Measurements from ENCODE around the gene NAV3. TPM values are rescaled to one million over a fixed set of nuclear protein-coding genes. Genes with fewer than 3 reads are reported as not detected.

NAV3 gene
- total and polyA plus RNA-seq, 4 donors, result 1.6 to 12.5 (median 5.6) TPM

- no peaks in the 10 kb centered on the region for H3K4me1 ChIP-seq (ENCODE audit: control insufficient read depth in 5 of 5, insufficient read depth in 5 of 5, low read length in 5 of 5)
- no peak overlapping the region for H3K4me3 ChIP-seq
- no peaks in the 10 kb centered on the region for H3K27me3 ChIP-seq (ENCODE audit: control insufficient read depth in 3 of 3, insufficient read depth in 3 of 3, low read length in 2 of 3)
- 74 to 75% methylated on average over 6 of the region's 6 CpGs for WGBS, 2 donors
- H3K9me3 ChIP-seq (ENCODE audit: control insufficient read depth in 4 of 4, insufficient read depth in 3 of 4, low read length in 3 of 4), result no peaks in the 10 kb centered on the region
- ATAC-seq (ENCODE audit: insufficient read depth, low FRiP score) (no peak), DNase-seq (peak in 2 of 3 donors; percentile 13 to 19)
- no peak overlapping the region for H3K9ac ChIP-seq (ENCODE audit: insufficient read depth in 1 of 2, low read length in 2 of 2)
- TF ChIP-seq, protein P1, sequence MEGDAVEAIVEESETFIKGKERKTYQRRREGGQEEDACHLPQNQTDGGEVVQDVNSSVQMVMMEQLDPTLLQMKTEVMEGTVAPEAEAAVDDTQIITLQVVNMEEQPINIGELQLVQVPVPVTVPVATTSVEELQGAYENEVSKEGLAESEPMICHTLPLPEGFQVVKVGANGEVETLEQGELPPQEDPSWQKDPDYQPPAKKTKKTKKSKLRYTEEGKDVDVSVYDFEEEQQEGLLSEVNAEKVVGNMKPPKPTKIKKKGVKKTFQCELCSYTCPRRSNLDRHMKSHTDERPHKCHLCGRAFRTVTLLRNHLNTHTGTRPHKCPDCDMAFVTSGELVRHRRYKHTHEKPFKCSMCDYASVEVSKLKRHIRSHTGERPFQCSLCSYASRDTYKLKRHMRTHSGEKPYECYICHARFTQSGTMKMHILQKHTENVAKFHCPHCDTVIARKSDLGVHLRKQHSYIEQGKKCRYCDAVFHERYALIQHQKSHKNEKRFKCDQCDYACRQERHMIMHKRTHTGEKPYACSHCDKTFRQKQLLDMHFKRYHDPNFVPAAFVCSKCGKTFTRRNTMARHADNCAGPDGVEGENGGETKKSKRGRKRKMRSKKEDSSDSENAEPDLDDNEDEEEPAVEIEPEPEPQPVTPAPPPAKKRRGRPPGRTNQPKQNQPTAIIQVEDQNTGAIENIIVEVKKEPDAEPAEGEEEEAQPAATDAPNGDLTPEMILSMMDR (IDR thresholded peaks at IDR 0.05; ENCODE audit: control extremely low read depth, extremely low read depth), result no peak
- H3K27ac ChIP-seq (ENCODE audit: low read depth in 1 of 2, low read length in 1 of 2), result no peak overlapping the region
- H3K36me3 ChIP-seq (ENCODE audit: control insufficient read depth in 4 of 4, insufficient read depth in 4 of 4, low read length in 4 of 4), result peaks cover 0 to 4% (median 0%) of the 10 kb centered on the region in 4 donors
Observed at GRCh38 chr12:78120866-78121560, 290.3 kb downstream of the NAV3 start.

DNA sequence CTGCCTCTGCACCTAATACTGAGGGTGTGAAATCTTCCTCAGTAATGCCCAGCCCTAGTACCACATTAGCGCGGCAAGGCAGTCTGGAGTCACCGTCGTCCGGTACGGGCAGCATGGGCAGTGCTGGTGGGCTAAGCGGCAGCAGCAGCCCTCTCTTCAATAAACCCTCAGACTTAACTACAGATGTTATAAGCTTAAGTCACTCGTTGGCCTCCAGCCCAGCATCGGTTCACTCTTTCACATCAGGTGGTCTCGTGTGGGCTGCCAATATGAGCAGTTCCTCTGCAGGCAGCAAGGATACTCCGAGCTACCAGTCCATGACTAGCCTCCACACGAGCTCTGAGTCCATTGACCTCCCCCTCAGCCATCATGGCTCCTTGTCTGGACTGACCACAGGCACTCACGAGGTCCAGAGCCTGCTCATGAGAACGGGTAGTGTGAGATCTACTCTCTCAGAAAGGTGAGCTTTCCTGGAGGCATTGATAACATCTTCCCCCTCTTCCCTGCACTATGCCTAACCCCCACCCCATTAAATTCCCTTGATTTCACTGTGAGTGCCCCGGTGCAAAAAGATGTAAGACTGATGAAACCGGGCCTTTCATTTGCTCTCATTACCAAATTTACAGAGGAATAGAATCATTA lies 291.4 kb downstream of the NAV3 start:
- TF ChIP-seq, protein P1 (IDR thresholded peaks at IDR 0.05; ENCODE audit: control extremely low read depth, extremely low read depth), result no peak
- H3K36me3 ChIP-seq (ENCODE audit: control insufficient read depth in 4 of 4, insufficient read depth in 4 of 4, low read length in 4 of 4), result peaks cover 0 to 4% (median 0%) of the 10 kb centered on the region in 4 donors
- no peaks in the 10 kb centered on the region for H3K4me1 ChIP-seq (ENCODE audit: control insufficient read depth in 5 of 5, insufficient read depth in 5 of 5, low read length in 5 of 5)
- 90% methylated on average over 16 of the region's 16 CpGs for WGBS, 2 donors
- no peak overlapping the region for H3K4me3 ChIP-seq
- no peak overlapping the region for H3K9ac ChIP-seq (ENCODE audit: insufficient read depth in 1 of 2, low read length in 2 of 2)
- no peak overlapping the region for H3K27ac ChIP-seq (ENCODE audit: low read depth in 1 of 2, low read length in 1 of 2)
- no peaks in the 10 kb centered on the region for H3K9me3 ChIP-seq (ENCODE audit: control insufficient read depth in 4 of 4, insufficient read depth in 3 of 4, low read length in 3 of 4)
- no peak for ATAC-seq (ENCODE audit: insufficient read depth, low FRiP score)
- DNase-seq, result peak in 1 of 3 donors; percentile 15
- H3K27me3 ChIP-seq (ENCODE audit: control insufficient read depth in 3 of 3, insufficient read depth in 3 of 3, low read length in 2 of 3), result no peaks in the 10 kb centered on the region

GRCh38 chr12:78128211-78128610 lies 297.5 kb downstream of the NAV3 start:
- Histone ChIP-seq H3K4me1 (ENCODE audit: control insufficient read depth in 5 of 5, insufficient read depth in 5 of 5, low read length in 5 of 5) (no peaks in the 10 kb centered on the region), H3K9me3 (ENCODE audit: control insufficient read depth in 4 of 4, insufficient read depth in 3 of 4, low read length in 3 of 4) (no peaks in the 10 kb centered on the region), H3K4me3 (no peak overlapping the region), H3K9ac (ENCODE audit: insufficient read depth in 1 of 2, low read length in 2 of 2) (no peak overlapping the region), H3K36me3 (ENCODE audit: control insufficient read depth in 4 of 4, insufficient read depth in 4 of 4, low read length in 4 of 4) (peaks cover 0 to 5% (median under 1%) of the 10 kb centered on the region in 4 donors), H3K27me3 (ENCODE audit: control insufficient read depth in 3 of 3, insufficient read depth in 3 of 3, low read length in 2 of 3) (no peaks in the 10 kb centered on the region), H3K27ac (ENCODE audit: low read depth in 1 of 2, low read length in 1 of 2) (no peak overlapping the region)
- TF ChIP-seq, protein P1 (IDR thresholded peaks at IDR 0.05; ENCODE audit: control extremely low read depth, extremely low read depth), result no peak
- DNase-seq, result no peak
- WGBS, 2 donors, result 64 to 66% methylated on average over 2 of the region's 2 CpGs
- no peak for ATAC-seq (ENCODE audit: insufficient read depth, low FRiP score)

Measured in lung (tissue), 12 donors.